Measurements from ENCODE around the gene SPATA20. TPM values are rescaled to one million over a fixed set of nuclear protein-coding genes. Genes with fewer than 3 reads are reported as not detected.

The SPATA20 gene
- total RNA-seq, 1 donor from 2014 or later = 22.8 TPM

DNA sequence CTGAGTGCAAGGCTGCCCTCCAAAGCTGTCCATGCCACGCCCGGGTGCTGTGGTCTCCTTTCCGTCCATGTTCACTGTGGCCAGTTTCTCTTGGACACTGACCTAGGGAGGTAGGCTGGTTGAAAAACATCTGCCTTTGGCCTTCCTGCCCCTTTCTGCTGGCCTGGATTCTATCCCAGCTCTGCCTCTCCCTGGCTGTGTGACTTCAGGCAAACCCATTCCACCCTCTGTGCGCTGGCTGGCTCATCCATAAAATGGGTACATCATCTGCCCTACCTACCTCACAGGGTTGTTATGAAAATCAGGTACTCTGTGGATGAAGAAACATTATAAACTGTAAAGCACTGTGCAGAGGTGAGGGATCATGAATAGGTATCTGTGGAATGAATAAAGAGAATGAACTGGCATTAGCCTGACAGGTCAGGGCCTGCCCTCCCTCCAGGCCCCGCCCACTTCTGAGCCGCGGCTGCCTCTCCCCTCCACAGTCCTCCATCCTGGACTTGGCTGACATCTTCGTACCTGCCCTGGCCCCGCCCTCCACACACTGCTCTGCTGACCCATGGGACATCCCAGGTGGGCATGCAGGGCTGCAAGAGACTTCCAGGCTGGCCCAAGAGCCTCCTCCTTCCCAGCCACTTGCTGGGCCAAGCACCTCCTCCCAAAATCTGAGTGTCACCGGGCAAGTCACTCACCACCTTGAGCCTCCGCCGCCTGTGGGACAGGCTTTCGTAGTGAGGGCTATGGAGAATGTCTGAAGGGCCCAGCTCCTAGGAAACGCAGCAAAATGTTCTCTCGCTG, 7.0 kb upstream of the SPATA20 start:
- Histone ChIP-seq H3K4me3 (no peak overlapping the region), H2AFZ (replicated peaks) (no peak overlapping the region), H4K20me1 (ENCODE audit: low read depth) (no peaks in the 10 kb centered on the region), H3K4me1 (peaks cover 15% of the 10 kb centered on the region), H3K27ac (no peak overlapping the region), H3F3A (ENCODE audit: low read depth) (peaks cover 13% of the 10 kb centered on the region), H3K4me2 (no peak overlapping the region), H3K79me2 (ENCODE audit: low read depth) (no peaks in the 10 kb centered on the region), H3K9me3 (ENCODE audit: low read depth) (no peaks in the 10 kb centered on the region), H3K9ac (no peak overlapping the region), H3K27me3 (peaks cover 20% of the 10 kb centered on the region), H3K36me3 (no peaks in the 10 kb centered on the region)
- no peaks in the 10 kb centered on the region for H3K9me3 Mint-ChIP-seq
- no peak for DNase-seq (ENCODE audit: low spot score)
- no peak for TF ChIP-seq EZH2phosphoT487 (IDR thresholded peaks at IDR 0.05)
- TF ChIP-seq, protein P1, sequence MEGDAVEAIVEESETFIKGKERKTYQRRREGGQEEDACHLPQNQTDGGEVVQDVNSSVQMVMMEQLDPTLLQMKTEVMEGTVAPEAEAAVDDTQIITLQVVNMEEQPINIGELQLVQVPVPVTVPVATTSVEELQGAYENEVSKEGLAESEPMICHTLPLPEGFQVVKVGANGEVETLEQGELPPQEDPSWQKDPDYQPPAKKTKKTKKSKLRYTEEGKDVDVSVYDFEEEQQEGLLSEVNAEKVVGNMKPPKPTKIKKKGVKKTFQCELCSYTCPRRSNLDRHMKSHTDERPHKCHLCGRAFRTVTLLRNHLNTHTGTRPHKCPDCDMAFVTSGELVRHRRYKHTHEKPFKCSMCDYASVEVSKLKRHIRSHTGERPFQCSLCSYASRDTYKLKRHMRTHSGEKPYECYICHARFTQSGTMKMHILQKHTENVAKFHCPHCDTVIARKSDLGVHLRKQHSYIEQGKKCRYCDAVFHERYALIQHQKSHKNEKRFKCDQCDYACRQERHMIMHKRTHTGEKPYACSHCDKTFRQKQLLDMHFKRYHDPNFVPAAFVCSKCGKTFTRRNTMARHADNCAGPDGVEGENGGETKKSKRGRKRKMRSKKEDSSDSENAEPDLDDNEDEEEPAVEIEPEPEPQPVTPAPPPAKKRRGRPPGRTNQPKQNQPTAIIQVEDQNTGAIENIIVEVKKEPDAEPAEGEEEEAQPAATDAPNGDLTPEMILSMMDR (IDR thresholded peaks at IDR 0.05) = no peak
- TF ChIP-seq EZH2 (IDR thresholded peaks at IDR 0.05) = no peak
- no peak overlapping the region for H3K27ac Mint-ChIP-seq
- H3K27me3 Mint-ChIP-seq (ENCODE audit: insufficient read depth, low read depth) = peaks cover 7% of the 10 kb centered on the region
- H3K4me3 Mint-ChIP-seq = peak overlapping the region; percentile 35
- no peaks in the 10 kb centered on the region for H3K36me3 Mint-ChIP-seq
- peaks cover 37% of the 10 kb centered on the region for H3K4me1 Mint-ChIP-seq

DNA sequence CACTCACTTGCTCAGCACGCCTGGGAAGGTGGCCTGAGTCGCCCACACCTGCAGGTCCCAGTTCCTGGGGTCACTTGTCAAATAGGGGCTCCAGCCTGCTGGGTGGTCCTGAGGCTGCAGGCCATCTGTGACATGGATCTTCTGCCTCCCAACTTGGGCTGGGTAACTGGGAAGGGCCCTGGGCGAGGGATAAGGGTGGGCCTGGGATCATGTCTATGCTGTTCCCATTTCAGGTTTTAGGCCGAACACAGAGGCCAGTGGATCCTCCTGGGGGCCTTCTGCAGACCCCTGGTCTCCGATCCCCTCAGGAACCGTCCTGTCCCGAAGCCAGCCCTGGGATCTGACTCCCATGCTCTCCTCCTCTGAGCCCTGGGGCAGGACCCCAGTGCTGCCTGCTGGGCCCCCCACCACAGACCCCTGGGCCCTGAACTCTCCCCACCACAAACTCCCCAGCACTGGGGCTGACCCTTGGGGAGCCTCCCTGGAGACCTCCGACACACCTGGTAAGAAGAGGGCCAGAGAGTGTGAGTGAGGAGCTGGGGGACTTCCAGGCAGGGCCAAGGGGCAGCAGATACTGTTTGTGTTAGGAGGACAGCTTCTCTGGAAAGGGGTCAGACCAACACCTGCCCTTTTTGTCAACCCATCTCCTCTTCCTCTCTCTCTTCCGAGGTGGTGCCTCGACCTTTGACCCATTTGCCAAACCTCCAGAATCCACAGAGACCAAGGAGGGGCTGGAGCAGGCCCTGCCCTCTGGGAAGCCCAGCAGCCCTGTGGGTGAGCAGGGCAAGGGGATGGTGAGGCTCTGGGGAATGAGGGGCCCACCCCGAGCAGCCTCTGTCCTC, 6.2 kb upstream of the SPATA20 start:
- Mint-ChIP-seq H3K36me3 (no peaks in the 10 kb centered on the region), H3K9me3 (no peaks in the 10 kb centered on the region), H3K4me1 (peaks cover 37% of the 10 kb centered on the region), H3K27ac (no peak overlapping the region), H3K4me3 (peak overlapping the region; percentile 58), H3K27me3 (ENCODE audit: insufficient read depth, low read depth) (peaks cover 7% of the 10 kb centered on the region)
- no peaks in the 10 kb centered on the region for H3K9me3 ChIP-seq (ENCODE audit: low read depth)
- peak overlapping the region; percentile 77 for H3K4me2 ChIP-seq
- no peaks in the 10 kb centered on the region for H4K20me1 ChIP-seq (ENCODE audit: low read depth)
- H3K27ac ChIP-seq = no peak overlapping the region
- peaks cover 15% of the 10 kb centered on the region for H3K4me1 ChIP-seq
- H3F3A ChIP-seq (ENCODE audit: low read depth) = peaks cover 13% of the 10 kb centered on the region
- H2AFZ ChIP-seq (replicated peaks) = no peak overlapping the region
- peaks cover 22% of the 10 kb centered on the region for H3K27me3 ChIP-seq
- no peak overlapping the region for H3K9ac ChIP-seq
- no peaks in the 10 kb centered on the region for H3K36me3 ChIP-seq
- peak overlapping the region; percentile 58 for H3K4me3 ChIP-seq
- TF ChIP-seq EZH2phosphoT487 (IDR thresholded peaks at IDR 0.05) (no peak), EZH2 (IDR thresholded peaks at IDR 0.05) (no peak)
- TF ChIP-seq, protein P1 (IDR thresholded peaks at IDR 0.05) = no peak
- DNase-seq (ENCODE audit: low spot score) = no peak
- no peaks in the 10 kb centered on the region for H3K79me2 ChIP-seq (ENCODE audit: low read depth)

DNA sequence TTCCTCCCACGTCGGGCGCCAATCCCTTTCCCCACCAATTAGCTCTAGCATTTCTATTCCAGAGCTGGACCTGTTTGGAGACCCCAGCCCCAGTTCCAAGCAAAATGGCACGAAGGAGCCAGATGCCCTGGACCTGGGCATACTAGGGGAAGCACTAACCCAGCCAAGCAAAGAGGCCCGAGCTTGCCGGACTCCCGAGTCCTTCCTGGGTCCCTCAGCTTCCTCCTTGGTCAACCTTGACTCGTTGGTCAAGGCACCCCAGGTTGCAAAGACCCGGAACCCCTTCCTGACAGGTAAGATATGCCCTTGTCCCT, 5.6 kb upstream of the SPATA20 start:
- H3K4me3 Mint-ChIP-seq = peak overlapping the region; percentile 83
- no peaks in the 10 kb centered on the region for H3K36me3 Mint-ChIP-seq
- peaks cover 13% of the 10 kb centered on the region for H3F3A ChIP-seq (ENCODE audit: low read depth)
- H3K9me3 ChIP-seq (ENCODE audit: low read depth) = no peaks in the 10 kb centered on the region
- no peaks in the 10 kb centered on the region for H3K9me3 Mint-ChIP-seq
- DNase-seq (ENCODE audit: low spot score) = no peak
- peak overlapping the region; percentile 77 for H3K4me2 ChIP-seq
- peaks cover 15% of the 10 kb centered on the region for H3K4me1 ChIP-seq
- H3K79me2 ChIP-seq (ENCODE audit: low read depth) = no peaks in the 10 kb centered on the region
- H3K9ac ChIP-seq = no peak overlapping the region
- peak overlapping the region; percentile 58 for H3K4me3 ChIP-seq
- peaks cover 22% of the 10 kb centered on the region for H3K27me3 ChIP-seq
- H2AFZ ChIP-seq (replicated peaks) = peak overlapping the region; percentile 59
- H3K27me3 Mint-ChIP-seq (ENCODE audit: insufficient read depth, low read depth) = peaks cover 11% of the 10 kb centered on the region
- H3K4me1 Mint-ChIP-seq = peaks cover 37% of the 10 kb centered on the region
- TF ChIP-seq, protein P1 (IDR thresholded peaks at IDR 0.05) = no peak
- TF ChIP-seq EZH2phosphoT487 (IDR thresholded peaks at IDR 0.05) (no peak), EZH2 (IDR thresholded peaks at IDR 0.05) (no peak)
- no peaks in the 10 kb centered on the region for H3K36me3 ChIP-seq
- H4K20me1 ChIP-seq (ENCODE audit: low read depth) = no peaks in the 10 kb centered on the region
- H3K27ac Mint-ChIP-seq = no peak overlapping the region
- H3K27ac ChIP-seq = no peak overlapping the region

Measured in neural progenitor cell (in vitro differentiated cells).